CMK (cell line): ENCODE results near the gene C10orf53.
"Not testable (repeated sequence)": the region's sequence is repeated elsewhere in the genome, so short reads cannot be mapped to it uniquely, and the experiment has no call there.

Experiments
- DNase-seq: peaks from one replicate; pipeline ENCODE4 v3.0.0-alpha.2; 2010; ENCODE audit warnings: low read depth

The C10orf53 gene

GRCh38 chr10:49652421-49653272 is 26.8 kb upstream of the C10orf53 start:
- no peak for DNase-seq

- DNase-seq, result no peak
Measured at GRCh38 chr10:49653273-49653929, 26.1 kb upstream of the C10orf53 start.

- DNase-seq, result no peak
Measured at GRCh38 chr10:49654036-49654693, 25.3 kb upstream of the C10orf53 start.

DNA sequence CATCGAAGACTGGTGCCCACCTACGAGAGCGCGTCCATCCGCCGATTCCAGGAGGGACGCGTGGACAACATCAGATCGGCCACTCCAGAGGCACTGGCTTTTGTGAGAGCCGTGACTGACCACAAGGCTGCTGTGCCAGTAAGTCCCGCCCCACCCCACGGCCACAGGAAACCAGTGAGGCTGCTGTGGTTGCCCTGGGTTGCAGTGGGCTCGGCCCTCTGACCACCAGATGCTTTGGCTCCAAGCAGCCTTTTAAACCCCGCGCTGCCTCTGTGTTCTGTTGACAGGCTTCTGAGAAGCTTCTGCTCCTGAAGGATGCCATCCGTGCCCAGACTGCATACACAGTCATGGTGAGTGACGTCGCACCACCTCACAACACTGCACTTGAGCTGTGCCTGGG is 24.4 kb upstream of the C10orf53 start:
- no peak for DNase-seq

- no peak for DNase-seq
Measured at GRCh38 chr10:49656845-49657493, 22.5 kb upstream of the C10orf53 start.

DNA sequence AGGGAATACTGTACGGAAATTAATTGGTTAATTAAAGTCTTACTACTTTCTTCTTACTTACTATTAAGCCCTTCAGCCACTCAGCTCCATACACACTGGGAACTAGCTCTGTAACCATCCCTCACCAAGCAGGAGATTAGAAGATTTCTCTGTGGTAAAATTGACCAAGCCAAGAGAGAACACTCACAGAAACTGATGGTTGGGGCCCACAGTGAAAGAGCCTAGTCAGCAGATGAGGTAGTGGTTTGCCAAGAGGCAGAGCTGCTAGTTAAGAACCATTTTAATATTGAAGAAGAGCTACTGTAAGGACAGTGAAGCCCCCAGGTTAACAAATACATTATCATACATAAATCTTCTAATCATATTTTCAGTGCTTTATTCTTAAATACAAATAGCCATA is 21.8 kb upstream of the C10orf53 start:
- DNase-seq, result no peak

DNA sequence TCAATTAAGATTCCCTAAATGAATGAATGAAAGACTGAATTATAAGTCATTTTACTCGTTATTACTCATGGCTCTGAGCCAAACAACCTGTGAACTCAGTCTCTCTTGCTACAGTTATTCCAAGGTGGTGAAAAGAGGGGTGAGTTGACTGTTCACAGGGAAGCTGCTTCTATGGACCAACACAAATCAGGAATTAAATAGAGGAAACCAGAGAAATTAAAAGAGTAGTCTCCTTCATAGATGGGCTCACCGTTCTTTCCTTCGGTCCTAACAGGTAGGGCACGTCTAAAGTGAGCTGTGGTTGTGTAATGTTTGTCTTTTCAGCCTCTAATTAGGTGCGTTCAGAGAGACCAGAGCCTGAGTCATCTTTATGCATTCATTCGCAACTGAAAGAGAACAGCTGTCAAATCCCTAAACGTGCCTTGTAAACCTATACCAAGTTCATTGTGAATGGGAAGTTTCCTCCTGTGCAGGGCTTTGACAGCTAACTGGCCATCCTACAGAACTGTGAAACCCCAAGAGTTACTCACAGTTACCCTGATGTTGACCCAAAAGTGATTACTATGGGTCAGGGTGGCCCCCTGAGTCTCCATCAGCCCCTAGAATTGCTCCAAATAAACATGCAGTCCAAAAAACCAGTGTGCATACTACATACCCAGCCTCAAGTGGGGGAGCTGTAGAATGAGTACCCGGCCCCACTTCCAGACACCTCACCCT is 18.2 kb upstream of the C10orf53 start:
- DNase-seq, result no peak

- DNase-seq, result no peak
Measured at GRCh38 chr10:49662169-49662830, 17.2 kb upstream of the C10orf53 start.

DNA sequence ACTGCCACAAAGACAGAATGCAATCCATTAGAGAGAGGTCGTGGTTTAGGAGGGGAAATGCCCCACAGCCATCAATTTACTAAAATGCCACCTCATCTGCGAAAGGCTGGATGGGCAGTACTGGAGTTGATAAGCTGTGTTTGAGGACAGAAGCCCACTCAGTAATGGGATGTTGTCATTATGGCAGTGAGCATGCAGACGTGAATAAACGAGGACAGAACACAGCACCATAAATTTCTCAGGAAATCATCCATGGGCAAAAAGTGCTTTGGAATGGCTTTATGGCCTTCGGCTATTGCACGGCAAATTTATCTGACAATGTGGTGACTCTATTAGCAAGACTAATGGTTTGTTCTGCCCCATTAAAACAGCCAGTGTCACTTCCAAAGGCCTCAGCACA is 15.9 kb upstream of the C10orf53 start:
- DNase-seq, result no peak

- no peak for DNase-seq
Measured at GRCh38 chr10:49664006-49664841, 15.2 kb upstream of the C10orf53 start.

DNA sequence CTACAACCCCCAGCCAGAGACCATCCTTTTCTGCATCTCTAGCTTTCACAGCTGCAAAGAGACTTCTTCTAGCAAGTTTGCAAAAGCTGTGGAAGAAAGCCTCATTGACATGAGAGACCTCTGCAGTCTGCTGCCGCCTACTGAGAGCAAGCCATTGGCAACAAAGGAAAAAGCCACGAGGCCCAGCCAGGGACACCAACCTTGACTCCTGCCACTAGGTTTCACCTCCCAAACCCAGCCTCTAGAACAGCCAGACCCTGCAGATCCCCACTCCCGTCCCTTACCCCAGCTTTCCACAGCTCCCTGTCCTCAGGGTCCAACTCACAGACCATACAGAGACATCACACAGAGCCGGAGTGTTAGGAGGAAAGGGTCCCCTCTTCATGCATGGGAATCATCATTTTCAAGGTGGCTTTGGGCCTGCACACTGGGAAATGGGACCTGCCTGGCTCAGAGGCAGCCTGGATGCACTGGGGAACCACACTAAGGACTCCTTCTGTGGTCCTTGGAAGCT is 14.6 kb upstream of the C10orf53 start:
- DNase-seq, result no peak

DNA sequence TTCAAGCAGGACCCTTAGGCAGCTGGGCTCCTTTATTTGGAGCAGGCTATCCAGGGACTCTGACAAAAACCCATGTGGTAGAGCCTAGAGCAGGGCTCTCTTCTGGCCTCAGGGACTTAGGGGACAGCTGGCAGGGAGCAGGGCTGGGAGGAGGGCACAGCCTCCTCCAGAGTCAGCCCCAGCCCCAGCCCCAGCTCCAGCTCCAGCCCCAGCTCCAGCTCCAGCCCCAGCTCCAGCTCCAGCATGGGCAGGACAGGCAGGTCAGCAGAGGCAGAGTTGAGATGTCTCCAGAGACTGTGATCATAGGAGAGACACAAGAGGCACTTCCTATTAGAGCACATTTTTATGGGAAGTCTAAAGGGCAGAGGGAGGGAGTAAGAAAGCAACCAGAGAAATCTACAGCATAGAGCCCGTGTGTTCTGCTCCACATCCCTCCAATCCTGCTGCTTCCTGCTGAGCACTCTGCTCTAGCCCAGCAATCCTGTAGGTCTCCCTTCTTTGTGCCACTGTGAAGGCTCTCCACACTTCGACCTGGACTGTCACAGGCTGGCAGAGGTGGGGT is 13.3 kb upstream of the C10orf53 start:
- no peak for DNase-seq

DNA sequence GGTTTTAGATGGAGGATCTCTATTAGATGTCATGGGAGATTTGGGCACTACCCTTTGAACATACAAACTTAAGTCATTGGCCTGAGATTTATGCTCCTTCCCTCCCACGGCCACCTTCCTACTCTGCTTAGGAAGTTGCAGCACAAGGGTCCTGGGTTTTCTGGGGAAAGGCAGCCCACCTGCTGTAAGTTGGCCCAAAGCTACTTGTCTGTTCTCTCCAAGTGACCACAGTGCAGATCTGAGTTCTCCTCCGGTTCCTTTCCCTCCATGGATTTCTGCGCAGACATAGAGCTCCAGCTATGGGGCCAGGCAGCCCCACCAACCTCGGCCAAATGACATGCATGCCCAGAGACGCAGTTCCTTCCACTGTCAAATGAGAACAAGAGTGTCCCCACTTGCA is 12.8 kb upstream of the C10orf53 start:
- no peak for DNase-seq

DNA sequence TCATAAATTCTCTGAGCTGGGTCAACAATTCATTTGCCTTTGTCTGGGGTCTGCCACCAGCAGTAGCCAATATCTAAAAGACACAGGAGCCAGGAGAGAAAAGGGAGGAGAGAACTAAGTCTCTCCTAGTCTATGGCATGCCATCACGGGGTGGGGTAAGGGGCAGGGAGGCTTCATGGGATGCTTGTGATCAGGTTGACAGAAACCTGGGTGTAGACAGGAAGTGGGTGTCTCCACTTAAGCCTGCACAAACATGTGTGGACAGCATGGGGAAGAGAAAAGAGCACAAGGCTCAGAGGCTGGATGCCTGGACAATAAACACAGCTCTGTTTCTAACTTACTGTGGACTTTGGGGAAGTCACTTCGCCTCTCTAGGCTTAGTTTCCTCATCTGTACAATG is 11.5 kb upstream of the C10orf53 start:
- DNase-seq, result no peak

GRCh38 chr10:49668684-49669083 is 10.8 kb upstream of the C10orf53 start:
- no peak for DNase-seq

DNA sequence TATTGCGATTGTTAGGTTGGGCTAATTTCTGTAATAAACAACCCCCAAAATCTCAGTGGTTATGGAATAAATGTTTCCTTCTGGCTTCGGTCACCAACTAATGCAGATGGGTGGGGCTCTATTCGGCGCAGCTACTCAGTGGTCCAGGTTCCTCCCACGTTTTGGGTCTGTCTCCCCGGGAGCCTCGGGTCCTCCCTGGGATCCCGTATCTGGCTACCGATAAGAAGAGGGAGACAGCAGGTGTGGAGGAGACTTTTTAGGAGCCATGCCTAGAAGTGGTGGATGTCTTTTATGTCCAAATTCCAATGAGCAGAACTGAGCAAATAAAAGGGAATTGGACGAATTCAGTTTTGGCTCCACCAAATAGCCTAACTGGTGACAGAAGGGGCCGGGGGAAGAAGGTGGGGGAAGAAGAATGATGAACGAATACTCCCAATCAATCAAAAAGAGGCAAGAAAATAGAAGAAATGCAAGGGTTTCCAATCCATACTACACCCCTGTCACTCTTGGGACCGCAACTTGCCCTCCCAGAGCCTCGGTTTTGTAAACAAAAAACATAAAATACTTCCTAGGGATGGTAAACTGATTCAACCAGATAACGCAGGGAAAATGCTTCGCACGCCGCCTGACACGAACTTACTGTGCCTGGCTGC is 498 bp upstream of the C10orf53 start:
- DNase-seq, result no peak

GRCh38 chr10:49682449-49682848 is 3.0 kb downstream of the C10orf53 start:
- DNase-seq, result not testable (repeated sequence)

- DNase-seq, result no peak
Measured at GRCh38 chr10:49682879-49683278, 3.4 kb downstream of the C10orf53 start.

DNA sequence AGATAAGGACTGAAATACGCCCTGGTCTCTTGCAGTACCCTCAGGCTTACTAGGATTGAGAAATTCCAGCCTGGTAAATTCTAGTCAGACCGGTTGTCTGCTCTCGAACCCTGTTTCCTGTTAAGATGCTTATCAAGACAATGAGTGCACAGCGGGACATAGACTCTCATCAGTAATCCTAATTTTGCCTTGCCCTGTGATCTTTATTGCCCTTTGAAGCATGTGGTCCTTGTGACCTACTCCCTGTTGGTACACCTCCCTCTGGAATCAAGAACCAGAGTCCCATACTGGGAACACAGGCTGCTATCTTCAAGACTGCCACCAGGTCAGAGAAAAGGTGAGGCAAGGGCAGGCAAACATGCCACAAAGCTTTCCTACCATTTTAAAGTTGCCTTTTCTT is 7.2 kb downstream of the C10orf53 start:
- no peak for DNase-seq
